ENCODE results near the gene DPP10. TPM values are rescaled to one million over a fixed set of nuclear protein-coding genes. Genes with fewer than 3 reads are reported as not detected.

The DPP10 gene
- total RNA-seq, 1 experiment from 2014 or later = not detected

- no TSS peak for BruUV-seq (replicated peaks)
- DNase-seq (ENCODE audit: low read depth, low spot score) (no peak), ATAC-seq (no peak)
- POLR2A ChIA-PET = no interaction called here
- H3K27me3 ChIP-seq (ENCODE audit: control insufficient read depth, insufficient read depth, low read length) = no peaks in the 10 kb centered on the region
- CTCF ChIA-PET = no interaction called here
- H3K36me3 ChIP-seq (ENCODE audit: control insufficient read depth, insufficient read depth, low read length) = no peaks in the 10 kb centered on the region
- TF ChIP-seq POLR2AphosphoS5 (IDR thresholded peaks at IDR 0.05; ENCODE audit: low read depth, low read length) = no peak
- TF ChIP-seq CTCF (IDR thresholded peaks at IDR 0.05) = no peak
- no peak for TF ChIP-seq TCF7L2 (IDR thresholded peaks at IDR 0.05; ENCODE audit: low read depth, low read length)
- no peak for TF ChIP-seq REST (IDR thresholded peaks at IDR 0.05; ENCODE audit: insufficient read depth in 1 of 2, low read depth in 2 of 2, low read length in 1 of 2)
- no peak for TF ChIP-seq SIN3A (IDR thresholded peaks at IDR 0.05; ENCODE audit: borderline replicate concordance, insufficient read depth, low read depth, low read length)
- in situ Hi-C loops (cut with HindIII; ENCODE audit: low pct_unique_long_range_greater_than_20kb, low sequenced_read_pairs) = no loop called here
- H3K9me3 ChIP-seq (ENCODE audit: control insufficient read depth, insufficient read depth, low read depth, low read length) = no peaks in the 10 kb centered on the region
- H3K4me1 ChIP-seq (ENCODE audit: control insufficient read depth, insufficient read depth, low read length) = no peaks in the 10 kb centered on the region
- intact Hi-C loops (cut with micrococcal nuclease; ENCODE audit: unreplicated experiment) = no loop called here
- H3K27ac ChIP-seq (ENCODE audit: low read length) = no peak overlapping the region
- no peak overlapping the region for H3K4me3 ChIP-seq (ENCODE audit: low read depth in 2 of 2, low read length in 2 of 2)
Observed at GRCh38 chr2:114496959-114497358, 54.5 kb downstream of the DPP10 start.

- ChIA-PET POLR2A (no interaction called here), CTCF (no interaction called here)
- TF ChIP-seq SIN3A (IDR thresholded peaks at IDR 0.05; ENCODE audit: borderline replicate concordance, insufficient read depth, low read depth, low read length) = no peak
- TF ChIP-seq CTCF (IDR thresholded peaks at IDR 0.05) = no peak
- no peak for TF ChIP-seq TCF7L2 (IDR thresholded peaks at IDR 0.05; ENCODE audit: low read depth, low read length)
- TF ChIP-seq POLR2AphosphoS5 (IDR thresholded peaks at IDR 0.05; ENCODE audit: low read depth, low read length) = no peak
- TF ChIP-seq REST (IDR thresholded peaks at IDR 0.05; ENCODE audit: insufficient read depth in 1 of 2, low read depth in 2 of 2, low read length in 1 of 2) = no peak
- BruUV-seq (replicated peaks) = no TSS peak
- Histone ChIP-seq H3K4me3 (ENCODE audit: low read depth in 2 of 2, low read length in 2 of 2) (no peak overlapping the region), H3K4me1 (ENCODE audit: control insufficient read depth, insufficient read depth, low read length) (no peaks in the 10 kb centered on the region), H3K27ac (ENCODE audit: low read length) (no peak overlapping the region), H3K27me3 (ENCODE audit: control insufficient read depth, insufficient read depth, low read length) (no peaks in the 10 kb centered on the region), H3K9me3 (ENCODE audit: control insufficient read depth, insufficient read depth, low read depth, low read length) (no peaks in the 10 kb centered on the region), H3K36me3 (ENCODE audit: control insufficient read depth, insufficient read depth, low read length) (no peaks in the 10 kb centered on the region)
- intact Hi-C loops (cut with micrococcal nuclease; ENCODE audit: unreplicated experiment) = no loop called here
- ATAC-seq (no peak), DNase-seq (ENCODE audit: low read depth, low spot score) (no peak)
- in situ Hi-C loops (cut with HindIII; ENCODE audit: low pct_unique_long_range_greater_than_20kb, low sequenced_read_pairs) = no loop called here
Observed at GRCh38 chr2:114499101-114499500, 56.7 kb downstream of the DPP10 start.
